HCT116 (cell line): ENCODE results near the gene CASP5. TPM values are rescaled to one million over a fixed set of nuclear protein-coding genes. Genes with fewer than 3 reads are reported as not detected.

ENCODE experiments used
- ATAC-seq: fragments of 200-7000 bp; cut with Tn5 transposase; 2 replicates; pipeline ENCODE4 v1.9.1; 2020; ENCODE audit warnings: mild to moderate bottlenecking, moderate library complexity
- BruUV-seq: library from RNA; stranded (reverse); fragments of 400-500 nt; replicated peaks from 2 replicates; lab custom pipeline; 2021; lab: Mats Ljungman, UMichigan
- CTCF ChIA-PET: fragments of 300-600 bp; sonication (Branson Sonifier 250); formaldehyde crosslinking; loops from one replicate; lab custom pipeline; 2021; ENCODE audit warnings: antibody characterized with exemption; lab: Charles Lee
- POLR2A ChIA-PET: fragments of 300-600, 350-600 bp; sonication (Branson Sonifier 250); formaldehyde crosslinking; loops from one replicate; lab custom pipeline; 2021; ENCODE audit warnings: antibody characterized with exemption; lab: Charles Lee
- RAD21 ChIA-PET, 2 experiments: fragments of 300-600 bp; sonication (Branson Sonifier 250); formaldehyde crosslinking; loops; one replicate each; lab custom pipeline; 2023; ENCODE audit warnings: low total read pairs in 2 of 2; ENCODE audit not compliant: uncharacterized antibody in 2 of 2, unreplicated experiment in 2 of 2, low non-redundant PET in 1 of 2; lab: Charles Lee
- DNase-seq: peaks from one replicate; pipeline ENCODE4 v3.0.0-alpha.2; 2010; ENCODE audit warnings: low read depth, low spot score
- H2AFZ ChIP-seq: fragments of 200-600 bp; shearing (Covaris generic), sonication (generic); 2 replicates; pipeline ENCODE4 v1.6.1; 2017; ENCODE audit warnings: low read depth, mixed run types, mixed read lengths, antibody characterized with exemption, low read length; ENCODE audit not compliant: poor library complexity, severe bottlenecking
- H3K27ac ChIP-seq: 2 replicates; pipeline ENCODE4 v1.5.1; 2012; ENCODE audit warnings: low read depth, low read length
- H3K27me3 ChIP-seq: fragments of 200-600 bp; sonication (generic); 2 replicates; pipeline ENCODE4 v1.6.1; 2016; ENCODE audit warnings: mixed run types, low read length, mixed read lengths; ENCODE audit not compliant: insufficient read depth
- H3K36me3 ChIP-seq, 2 experiments: fragments of 200-500 bp in 1 of 2; fragments of 200-600 bp in 1 of 2; sonication (Bioruptor generic) in 1 of 2; sonication (generic) in 1 of 2; 2 replicates each; pipeline versions ENCODE4 v1.5.1 to v1.6.1; 2014 to 2016; ENCODE audit warnings: low read length in 2 of 2, inconsistent platforms in 1 of 2, mixed read lengths in 1 of 2, mixed run types in 1 of 2; ENCODE audit not compliant: insufficient read depth in 2 of 2, control insufficient read depth in 1 of 2
- H3K4me1 ChIP-seq, 2 experiments: fragments of 200-600 bp in 1 of 2; sonication (generic) in 1 of 2; 2 replicates each; pipeline versions ENCODE4 v1.5.1 to v1.6.1; 2012 to 2017; ENCODE audit warnings: low read length in 2 of 2, inconsistent platforms in 1 of 2, mild to moderate bottlenecking in 1 of 2, mixed read lengths in 1 of 2, mixed run types in 1 of 2, moderate library complexity in 1 of 2; ENCODE audit not compliant: insufficient read depth in 2 of 2, control insufficient read depth in 1 of 2
- H3K4me2 ChIP-seq: fragments of 200-600 bp; sonication (generic); 2 replicates; pipeline ENCODE4 v1.6.1; 2017; ENCODE audit warnings: mixed run types, low read length, mixed read lengths
- H3K4me3 ChIP-seq, 2 experiments: fragments of 200-600 bp in 1 of 2; sonication (generic) in 1 of 2; replicated peaks in 1 of 2; 2 replicates each; pipeline ENCODE4 v1.5.1; 2011 to 2016; ENCODE audit warnings: low read length in 2 of 2, control low read depth in 1 of 2, low read depth in 1 of 2, mild to moderate bottlenecking in 1 of 2, mixed read lengths in 1 of 2, mixed run types in 1 of 2
- H3K79me2 ChIP-seq: fragments of 200-600 bp; sonication (generic); 2 replicates; pipeline ENCODE4 v1.6.1; 2017; ENCODE audit warnings: mild to moderate bottlenecking, mixed run types, low read length, moderate library complexity, mixed read lengths; ENCODE audit not compliant: insufficient read depth
- H3K9ac ChIP-seq: fragments of 200-600 bp; sonication (generic); 2 replicates; pipeline ENCODE4 v1.6.1; 2016; ENCODE audit warnings: low read length, mixed read lengths
- H3K9me2 ChIP-seq: fragments of 200-600 bp; sonication (generic), shearing (Covaris generic); 2 replicates; pipeline ENCODE4 v1.6.1; 2017; ENCODE audit warnings: mixed run types, mild to moderate bottlenecking, moderate library complexity; ENCODE audit not compliant: insufficient read depth
- H3K9me3 ChIP-seq, 2 experiments: fragments of 200-500 bp in 1 of 2; fragments of 200-600 bp in 1 of 2; sonication (Bioruptor generic) in 1 of 2; sonication (generic) in 1 of 2; 2 replicates each; pipeline ENCODE4 v1.6.1; 2014 to 2017; ENCODE audit warnings: low read length in 2 of 2, mixed read lengths in 2 of 2, inconsistent platforms in 1 of 2, low read depth in 1 of 2, mild to moderate bottlenecking in 1 of 2, mixed run types in 1 of 2, moderate library complexity in 1 of 2; ENCODE audit not compliant: control insufficient read depth in 1 of 2, insufficient read depth in 1 of 2
- H4K20me1 ChIP-seq: fragments of 200-600 bp; sonication (generic), shearing (Covaris generic); 2 replicates; pipeline ENCODE4 v1.6.1; 2017; ENCODE audit warnings: mixed run types, mild to moderate bottlenecking, moderate library complexity; ENCODE audit not compliant: insufficient read depth
- CTCF ChIP-seq, 3 experiments: fragments of 200-600 bp in 1 of 3; sonication (generic) in 1 of 3; IDR thresholded peaks in 2 of 3; conservative IDR thresholded peaks in 1 of 3; 2 replicates each; pipeline ENCODE4 v1.5.1; 2012 to 2017; ENCODE audit warnings: low read depth in 2 of 3, low read length in 2 of 3, antibody characterized with exemption in 1 of 3, borderline replicate concordance in 1 of 3, control low read depth in 1 of 3, mild to moderate bottlenecking in 1 of 3, mixed read lengths in 1 of 3, mixed run types in 1 of 3, moderate library complexity in 1 of 3; ENCODE audit not compliant: insufficient read depth in 1 of 3
- ELF1 ChIP-seq: IDR thresholded peaks from 2 replicates; pipeline ENCODE4 v1.6.1; 2012; ENCODE audit warnings: low read depth, borderline replicate concordance
- JUND ChIP-seq: IDR thresholded peaks from 2 replicates; pipeline ENCODE4 v1.6.1; 2012
- POLR2A ChIP-seq: IDR thresholded peaks from 2 replicates; pipeline ENCODE4 v1.7.0; 2011; ENCODE audit warnings: borderline replicate concordance; ENCODE audit not compliant: insufficient read depth, insufficient read length; ENCODE audit errors: extremely low read depth
- POLR2AphosphoS5 ChIP-seq: IDR thresholded peaks from 2 replicates; pipeline ENCODE4 v1.6.1; 2011; ENCODE audit warnings: mild to moderate bottlenecking, low read depth, low read length, moderate library complexity
- RAD21 ChIP-seq: IDR thresholded peaks from 2 replicates; pipeline ENCODE4 v1.6.1; 2012; ENCODE audit warnings: low read depth, mild to moderate bottlenecking
- SIN3A ChIP-seq: IDR thresholded peaks from 2 replicates; pipeline ENCODE4 v1.6.1; 2012; ENCODE audit warnings: low read depth
- SP1 ChIP-seq: IDR thresholded peaks from 2 replicates; pipeline ENCODE4 v1.6.1; 2012; ENCODE audit warnings: low read depth
- SRF ChIP-seq: IDR thresholded peaks from 2 replicates; pipeline ENCODE4 v1.6.1; 2012; ENCODE audit warnings: low read depth
- YY1 ChIP-seq: IDR thresholded peaks from 2 replicates; pipeline ENCODE4 v1.6.1; 2011; ENCODE audit warnings: low read length, low read depth, moderate library complexity, mild to moderate bottlenecking; ENCODE audit not compliant: insufficient replicate concordance; ENCODE audit errors: extremely low read depth
- ZNF274 ChIP-seq: fragments of 200-500 bp; sonication (Bioruptor generic); IDR thresholded peaks from 2 replicates; pipeline ENCODE4 v1.6.1; 2014; ENCODE audit warnings: mild to moderate bottlenecking, low read depth, low read length, inconsistent platforms
- intact Hi-C: fragments of 100-400 bp; cut with micrococcal nuclease; formaldehyde crosslinking; loops from 2 replicates; pipeline ENCODE4 v1.10.0; 2022
- total RNA-seq: library from RNA; stranded (reverse); gene quantifications from one replicate; pipeline ENCODE4 v1.2.1, GENCODE V29; 2021; ENCODE audit not compliant: unreplicated experiment
- TF ChIP-seq, protein P1 (sequence below): IDR thresholded peaks from 2 replicates; pipeline ENCODE4 v1.6.1; 2011; ENCODE audit warnings: mild to moderate bottlenecking, low read length, moderate library complexity; ENCODE audit not compliant: insufficient replicate concordance; ENCODE audit errors: extremely low read depth
- TF ChIP-seq, protein P2 (sequence below): IDR thresholded peaks from 2 replicates; pipeline ENCODE4 v1.6.1; 2012; ENCODE audit warnings: low read depth

The CASP5 gene
- total RNA-seq, 1 experiment from 2014 or later: not detected

DNA sequence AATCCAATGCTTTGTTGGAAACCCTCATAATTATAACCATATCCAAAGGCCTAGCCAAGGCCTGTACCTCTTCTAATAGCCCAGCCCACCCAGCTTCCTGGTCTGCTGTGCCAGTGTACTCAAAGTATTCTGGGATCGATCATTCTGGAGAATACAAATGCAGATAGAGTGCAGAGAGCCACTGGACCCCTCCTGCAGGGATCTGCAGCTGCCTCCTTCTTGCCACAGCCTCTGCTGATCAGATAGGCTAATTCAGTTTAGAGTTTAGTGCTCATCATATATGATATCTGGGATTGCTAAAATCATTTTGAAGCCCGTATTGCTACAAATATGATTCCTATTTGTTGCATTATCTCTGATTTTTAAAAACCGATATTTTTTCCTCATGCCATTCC is 17.5 kb downstream of the CASP5 start:
- no peak overlapping the region for H3K9ac ChIP-seq
- no peak for ATAC-seq
- DNase-seq: no peak
- ChIA-PET POLR2A (no interaction called here), CTCF (no interaction called here), RAD21 (no interaction called here)
- H3K4me2 ChIP-seq: no peak overlapping the region
- no peak overlapping the region for H3K4me3 ChIP-seq
- no peaks in the 10 kb centered on the region for H3K9me2 ChIP-seq
- H3K9me3 ChIP-seq: no peaks in the 10 kb centered on the region
- no peaks in the 10 kb centered on the region for H3K27me3 ChIP-seq
- H3K27ac ChIP-seq: no peak overlapping the region
- peaks cover 0 to 3% of the 10 kb centered on the region in 2 experiments; a peak in 1 of 4 replicates for H3K4me1 ChIP-seq
- H2AFZ ChIP-seq: no peak overlapping the region
- H3K36me3 ChIP-seq: no peaks in the 10 kb centered on the region
- intact Hi-C loops: no loop called here
- no peak for TF ChIP-seq POLR2AphosphoS5
- no peak for TF ChIP-seq SRF
- TF ChIP-seq RAD21: no peak
- TF ChIP-seq SP1: no peak
- no peak for TF ChIP-seq SIN3A
- H3K79me2 ChIP-seq: no peaks in the 10 kb centered on the region
- H4K20me1 ChIP-seq: no peaks in the 10 kb centered on the region
- BruUV-seq: no TSS peak

GRCh38 chr11:105004021-105004420 is 18.9 kb downstream of the CASP5 start:
- no peaks in the 10 kb centered on the region for H3K27me3 ChIP-seq
- no peaks in the 10 kb centered on the region for H4K20me1 ChIP-seq
- intact Hi-C loops: no loop called here
- no peaks in the 10 kb centered on the region for H3K79me2 ChIP-seq
- ChIA-PET CTCF (no interaction called here), POLR2A (no interaction called here), RAD21 (no interaction called here)
- TF ChIP-seq, protein P1, sequence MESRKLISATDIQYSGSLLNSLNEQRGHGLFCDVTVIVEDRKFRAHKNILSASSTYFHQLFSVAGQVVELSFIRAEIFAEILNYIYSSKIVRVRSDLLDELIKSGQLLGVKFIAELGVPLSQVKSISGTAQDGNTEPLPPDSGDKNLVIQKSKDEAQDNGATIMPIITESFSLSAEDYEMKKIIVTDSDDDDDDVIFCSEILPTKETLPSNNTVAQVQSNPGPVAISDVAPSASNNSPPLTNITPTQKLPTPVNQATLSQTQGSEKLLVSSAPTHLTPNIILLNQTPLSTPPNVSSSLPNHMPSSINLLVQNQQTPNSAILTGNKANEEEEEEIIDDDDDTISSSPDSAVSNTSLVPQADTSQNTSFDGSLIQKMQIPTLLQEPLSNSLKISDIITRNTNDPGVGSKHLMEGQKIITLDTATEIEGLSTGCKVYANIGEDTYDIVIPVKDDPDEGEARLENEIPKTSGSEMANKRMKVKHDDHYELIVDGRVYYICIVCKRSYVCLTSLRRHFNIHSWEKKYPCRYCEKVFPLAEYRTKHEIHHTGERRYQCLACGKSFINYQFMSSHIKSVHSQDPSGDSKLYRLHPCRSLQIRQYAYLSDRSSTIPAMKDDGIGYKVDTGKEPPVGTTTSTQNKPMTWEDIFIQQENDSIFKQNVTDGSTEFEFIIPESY: no peak
- no peak for TF ChIP-seq CTCF (IDR thresholded peaks at IDR 0.05 in 2 of 3, conservative IDR thresholded peaks at IDR 0.05 in 1 of 3; ENCODE audit: borderline replicate concordance in 1 of 3, insufficient read depth in 1 of 3, low read depth in 2 of 3, low read length in 2 of 3)
- no peak for TF ChIP-seq POLR2A
- no peak for TF ChIP-seq RAD21
- no peak for TF ChIP-seq JUND
- no peak for TF ChIP-seq SRF
- no peak for TF ChIP-seq POLR2AphosphoS5
- no peak for TF ChIP-seq ZNF274
- no peak for TF ChIP-seq YY1
- TF ChIP-seq SIN3A: no peak
- TF ChIP-seq ELF1: no peak
- TF ChIP-seq, protein P2, sequence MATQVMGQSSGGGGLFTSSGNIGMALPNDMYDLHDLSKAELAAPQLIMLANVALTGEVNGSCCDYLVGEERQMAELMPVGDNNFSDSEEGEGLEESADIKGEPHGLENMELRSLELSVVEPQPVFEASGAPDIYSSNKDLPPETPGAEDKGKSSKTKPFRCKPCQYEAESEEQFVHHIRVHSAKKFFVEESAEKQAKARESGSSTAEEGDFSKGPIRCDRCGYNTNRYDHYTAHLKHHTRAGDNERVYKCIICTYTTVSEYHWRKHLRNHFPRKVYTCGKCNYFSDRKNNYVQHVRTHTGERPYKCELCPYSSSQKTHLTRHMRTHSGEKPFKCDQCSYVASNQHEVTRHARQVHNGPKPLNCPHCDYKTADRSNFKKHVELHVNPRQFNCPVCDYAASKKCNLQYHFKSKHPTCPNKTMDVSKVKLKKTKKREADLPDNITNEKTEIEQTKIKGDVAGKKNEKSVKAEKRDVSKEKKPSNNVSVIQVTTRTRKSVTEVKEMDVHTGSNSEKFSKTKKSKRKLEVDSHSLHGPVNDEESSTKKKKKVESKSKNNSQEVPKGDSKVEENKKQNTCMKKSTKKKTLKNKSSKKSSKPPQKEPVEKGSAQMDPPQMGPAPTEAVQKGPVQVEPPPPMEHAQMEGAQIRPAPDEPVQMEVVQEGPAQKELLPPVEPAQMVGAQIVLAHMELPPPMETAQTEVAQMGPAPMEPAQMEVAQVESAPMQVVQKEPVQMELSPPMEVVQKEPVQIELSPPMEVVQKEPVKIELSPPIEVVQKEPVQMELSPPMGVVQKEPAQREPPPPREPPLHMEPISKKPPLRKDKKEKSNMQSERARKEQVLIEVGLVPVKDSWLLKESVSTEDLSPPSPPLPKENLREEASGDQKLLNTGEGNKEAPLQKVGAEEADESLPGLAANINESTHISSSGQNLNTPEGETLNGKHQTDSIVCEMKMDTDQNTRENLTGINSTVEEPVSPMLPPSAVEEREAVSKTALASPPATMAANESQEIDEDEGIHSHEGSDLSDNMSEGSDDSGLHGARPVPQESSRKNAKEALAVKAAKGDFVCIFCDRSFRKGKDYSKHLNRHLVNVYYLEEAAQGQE: no peak
- H3K9ac ChIP-seq: no peak overlapping the region
- DNase-seq (no peak), ATAC-seq (no peak)
- no TSS peak for BruUV-seq
- H3K4me3 ChIP-seq: no peak overlapping the region
- H3K9me3 ChIP-seq: no peaks in the 10 kb centered on the region
- no peak overlapping the region for H2AFZ ChIP-seq
- no peaks in the 10 kb centered on the region for H3K36me3 ChIP-seq
- no peaks in the 10 kb centered on the region for H3K9me2 ChIP-seq
- H3K4me1 ChIP-seq: peaks cover 0 to 12% of the 10 kb centered on the region in 2 experiments; a peak in 2 of 4 replicates
- no peak overlapping the region for H3K27ac ChIP-seq
- no peak overlapping the region for H3K4me2 ChIP-seq
